ENCODE results near the gene C11orf97. TPM values are rescaled to one million over a fixed set of nuclear protein-coding genes. Genes with fewer than 3 reads are reported as not detected.

The C11orf97 gene
- total RNA-seq, 8 experiments from 2014 or later, result 1.00 TPM; not detected in 7

GRCh38 chr11:94532211-94532610 lies 19.9 kb downstream of the C11orf97 start:
- in situ Hi-C loops (cut with MboI; ENCODE audit: low pct_unique_long_range_greater_than_20kb in 2 of 9, low sequenced_read_pairs in 9 of 9, unreplicated experiment in 9 of 9), result no loop called here
- no peak overlapping the region for H3K4me3 ChIP-seq
- ATAC-seq (replicated peaks in 6 of 8), result no peak
- H3K4me1 ChIP-seq (replicated peaks in 1 of 2), result no peaks in the 10 kb centered on the region
- H3K27ac ChIP-seq, result no peak overlapping the region
- WGBS, 10 experiments, result 71 to 100% (median 89%) methylated on average over 1 to 3 of the region's 3 CpGs

- Histone ChIP-seq H3K4me1 (replicated peaks in 1 of 2) (no peaks in the 10 kb centered on the region), H3K27ac (no peak overlapping the region), H3K4me3 (no peak overlapping the region)
- in situ Hi-C loops (cut with MboI; ENCODE audit: low pct_unique_long_range_greater_than_20kb in 2 of 9, low sequenced_read_pairs in 9 of 9, unreplicated experiment in 9 of 9), result no loop called here
- 56 to 100% (median 73%) methylated on average over 1 of the region's 1 CpG; no CpG with 5 or more reads in 4 of the 10 experiments for WGBS, 10 experiments
- ATAC-seq (replicated peaks in 6 of 8), result no peak
Measured at GRCh38 chr11:94533206-94533605, 20.9 kb downstream of the C11orf97 start.

GRCh38 chr11:94533696-94534630 lies 21.7 kb downstream of the C11orf97 start:
- H3K27ac ChIP-seq, result no peak overlapping the region
- H3K4me3 ChIP-seq, result no peak overlapping the region
- ATAC-seq (replicated peaks in 6 of 8), result no peak
- WGBS, 10 experiments, result 15 to 100% (median 72%) methylated on average over 1 to 6 of the region's 6 CpGs
- H3K4me1 ChIP-seq (replicated peaks in 1 of 2), result no peaks in the 10 kb centered on the region
- in situ Hi-C loops (cut with MboI; ENCODE audit: low pct_unique_long_range_greater_than_20kb in 2 of 9, low sequenced_read_pairs in 9 of 9, unreplicated experiment in 9 of 9), result no loop called here

GRCh38 chr11:94536386-94536785 lies 24.1 kb downstream of the C11orf97 start:
- in situ Hi-C loops (cut with MboI; ENCODE audit: low pct_unique_long_range_greater_than_20kb in 2 of 9, low sequenced_read_pairs in 9 of 9, unreplicated experiment in 9 of 9), result no loop called here
- Histone ChIP-seq H3K4me1 (replicated peaks in 1 of 2) (no peaks in the 10 kb centered on the region), H3K27ac (no peak overlapping the region), H3K4me3 (no peak overlapping the region)
- ATAC-seq (replicated peaks in 6 of 8), result no peak

- Histone ChIP-seq H3K4me1 (replicated peaks in 1 of 2) (no peaks in the 10 kb centered on the region), H3K4me3 (no peak overlapping the region), H3K27ac (no peak overlapping the region)
- ATAC-seq (replicated peaks in 6 of 8), result peak in 1 of 8 experiments; percentile 68
- WGBS, 10 experiments, result 0 to 100% (median 14%) methylated on average over 1 to 3 of the region's 3 CpGs; no CpG with 5 or more reads in 4 of the 10 experiments
- in situ Hi-C loops (cut with MboI; ENCODE audit: low pct_unique_long_range_greater_than_20kb in 2 of 9, low sequenced_read_pairs in 9 of 9, unreplicated experiment in 9 of 9), result no loop called here
Measured at GRCh38 chr11:94537031-94537600, 24.9 kb downstream of the C11orf97 start.

GRCh38 chr11:94539420-94539819 lies 27.2 kb downstream of the C11orf97 start:
- in situ Hi-C loops (cut with MboI; ENCODE audit: low pct_unique_long_range_greater_than_20kb in 2 of 9, low sequenced_read_pairs in 9 of 9, unreplicated experiment in 9 of 9), result no loop called here
- peaks cover 0 to 3% of the 10 kb centered on the region in 2 donors for H3K4me1 ChIP-seq (replicated peaks in 1 of 2)
- no peak overlapping the region for H3K4me3 ChIP-seq
- WGBS, 10 experiments, result 50 to 100% (median 80%) methylated on average over 1 of the region's 1 CpG; no CpG with 5 or more reads in 3 of the 10 experiments
- no peak overlapping the region for H3K27ac ChIP-seq
- no peak for ATAC-seq (replicated peaks in 6 of 8)

- peak; percentile 77 to 91 (median 88) for ATAC-seq (replicated peaks in 6 of 8)
- Histone ChIP-seq H3K27ac (peak within 1 kb of the TSS; percentile 70 to 87), H3K4me1 (replicated peaks in 1 of 2) (peaks cover 10 to 23% of the 10 kb centered on the region in 2 donors), H3K4me3 (peak within 1 kb of the TSS; percentile 28 to 52 (median 43))
- in situ Hi-C loops (cut with MboI; ENCODE audit: low pct_unique_long_range_greater_than_20kb in 2 of 9, low sequenced_read_pairs in 9 of 9, unreplicated experiment in 9 of 9), result no loop called here
- WGBS, 10 experiments, result 0 to 20% (median 9%) methylated on average over 1 to 9 of the region's 109 CpGs; no CpG with 5 or more reads in 6 of the 10 experiments
Measured at GRCh38 chr11:94543695-94544645, 31.7 kb downstream of the C11orf97 start, which contains the start of gene FUT4. TSS of gene FUT4 (plus strand) at chr11:94543921. CDS start at chr11:94544134, 213 bp downstream.

GRCh38 chr11:94544646-94545263 lies 32.5 kb downstream of the C11orf97 start:
- Histone ChIP-seq H3K27ac (no peak overlapping the region), H3K4me3 (peak overlapping the region; percentile 28 to 52 (median 43)), H3K4me1 (replicated peaks in 1 of 2) (peaks cover 10 to 25% of the 10 kb centered on the region in 2 donors)
- ATAC-seq (replicated peaks in 6 of 8), result peak in 5 of 8 experiments; percentile 4 to 26 (median 5)
- in situ Hi-C loops (cut with MboI; ENCODE audit: low pct_unique_long_range_greater_than_20kb in 2 of 9, low sequenced_read_pairs in 9 of 9, unreplicated experiment in 9 of 9), result no loop called here
- 12 to 49% (median 26%) methylated on average over 6 to 8 of the region's 59 CpGs; no CpG with 5 or more reads in 7 of the 10 experiments for WGBS, 10 experiments

GRCh38 chr11:94545264-94546161 lies 33.3 kb downstream of the C11orf97 start:
- H3K4me3 ChIP-seq, result peak overlapping the region in 2 of 5 donors; percentile 43 to 52
- H3K27ac ChIP-seq, result no peak overlapping the region
- 0 to 95% (median 65%) methylated on average over 2 to 24 of the region's 54 CpGs; no CpG with 5 or more reads in 2 of the 10 experiments for WGBS, 10 experiments
- in situ Hi-C loops (cut with MboI; ENCODE audit: low pct_unique_long_range_greater_than_20kb in 2 of 9, low sequenced_read_pairs in 9 of 9, unreplicated experiment in 9 of 9), result no loop called here
- no peak for ATAC-seq (replicated peaks in 6 of 8)
- peaks cover 10 to 33% of the 10 kb centered on the region in 2 donors for H3K4me1 ChIP-seq (replicated peaks in 1 of 2)

GRCh38 chr11:94546162-94546470 lies 33.9 kb downstream of the C11orf97 start:
- no peak for ATAC-seq (replicated peaks in 6 of 8)
- WGBS, 10 experiments, result 0 to 67% (median 28%) methylated on average over 1 to 2 of the region's 2 CpGs; no CpG with 5 or more reads in 4 of the 10 experiments
- Histone ChIP-seq H3K27ac (no peak overlapping the region), H3K4me1 (replicated peaks in 1 of 2) (peaks cover 10 to 33% of the 10 kb centered on the region in 2 donors), H3K4me3 (no peak overlapping the region)
- in situ Hi-C loops (cut with MboI; ENCODE audit: low pct_unique_long_range_greater_than_20kb in 2 of 9, low sequenced_read_pairs in 9 of 9, unreplicated experiment in 9 of 9), result no loop called here

GRCh38 chr11:94546886-94547285 lies 34.6 kb downstream of the C11orf97 start:
- WGBS, 10 experiments, result 100% methylated on average over 1 of the region's 1 CpG; no CpG with 5 or more reads in 3 of the 10 experiments
- Histone ChIP-seq H3K4me3 (no peak overlapping the region), H3K27ac (no peak overlapping the region), H3K4me1 (replicated peaks in 1 of 2) (peaks cover 10 to 33% of the 10 kb centered on the region in 2 donors)
- no peak for ATAC-seq (replicated peaks in 6 of 8)
- in situ Hi-C loops (cut with MboI; ENCODE audit: low pct_unique_long_range_greater_than_20kb in 2 of 9, low sequenced_read_pairs in 9 of 9, unreplicated experiment in 9 of 9), result no loop called here

Data from motor neuron (in vitro differentiated cells).